Measurements from ENCODE around the gene ZRANB1.

The ZRANB1 gene

DNA sequence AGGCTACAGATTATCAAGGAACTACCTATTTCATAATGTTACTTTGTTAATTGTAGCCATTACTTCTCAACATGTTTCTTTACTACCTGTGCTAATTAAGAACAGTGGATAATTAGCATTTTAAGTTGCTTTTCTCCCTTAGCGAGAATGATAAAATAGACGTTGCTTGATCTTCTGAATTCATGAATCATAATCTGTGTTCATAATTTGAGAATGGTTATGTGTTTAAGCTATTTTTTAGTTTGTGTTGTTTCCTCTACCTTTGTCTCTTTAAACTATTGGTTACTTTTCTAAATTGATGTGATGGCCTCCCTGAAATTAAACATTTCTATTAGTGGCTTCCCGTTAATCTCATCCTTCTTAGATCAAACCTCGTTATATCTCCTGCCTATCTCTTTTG is at the start of gene ZRANB1:
ZRANB1 (plus strand) TSS at position 301 of the 400 bp plus-strand sequence. CDS start 371 bp downstream, outside the sequence.
- H3K27ac Mint-ChIP-seq, result peak within 1 kb of the TSS; percentile 62
- no peaks in the 10 kb centered on the region for H3K27me3 Mint-ChIP-seq (ENCODE audit: low read depth, poor library complexity)
- no peaks in the 10 kb centered on the region for H3K9me3 Mint-ChIP-seq
- no peak within 1 kb of the TSS for H3K4me3 Mint-ChIP-seq
- H3K4me1 Mint-ChIP-seq, result peaks cover 18% of the 10 kb centered on the region
- peaks cover 23% of the 10 kb centered on the region for H3K36me3 Mint-ChIP-seq (ENCODE audit: low read depth)
- no peak for DNase-seq
- TF ChIP-seq, protein P1, sequence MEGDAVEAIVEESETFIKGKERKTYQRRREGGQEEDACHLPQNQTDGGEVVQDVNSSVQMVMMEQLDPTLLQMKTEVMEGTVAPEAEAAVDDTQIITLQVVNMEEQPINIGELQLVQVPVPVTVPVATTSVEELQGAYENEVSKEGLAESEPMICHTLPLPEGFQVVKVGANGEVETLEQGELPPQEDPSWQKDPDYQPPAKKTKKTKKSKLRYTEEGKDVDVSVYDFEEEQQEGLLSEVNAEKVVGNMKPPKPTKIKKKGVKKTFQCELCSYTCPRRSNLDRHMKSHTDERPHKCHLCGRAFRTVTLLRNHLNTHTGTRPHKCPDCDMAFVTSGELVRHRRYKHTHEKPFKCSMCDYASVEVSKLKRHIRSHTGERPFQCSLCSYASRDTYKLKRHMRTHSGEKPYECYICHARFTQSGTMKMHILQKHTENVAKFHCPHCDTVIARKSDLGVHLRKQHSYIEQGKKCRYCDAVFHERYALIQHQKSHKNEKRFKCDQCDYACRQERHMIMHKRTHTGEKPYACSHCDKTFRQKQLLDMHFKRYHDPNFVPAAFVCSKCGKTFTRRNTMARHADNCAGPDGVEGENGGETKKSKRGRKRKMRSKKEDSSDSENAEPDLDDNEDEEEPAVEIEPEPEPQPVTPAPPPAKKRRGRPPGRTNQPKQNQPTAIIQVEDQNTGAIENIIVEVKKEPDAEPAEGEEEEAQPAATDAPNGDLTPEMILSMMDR (IDR thresholded peaks at IDR 0.05), result no peak

DNA sequence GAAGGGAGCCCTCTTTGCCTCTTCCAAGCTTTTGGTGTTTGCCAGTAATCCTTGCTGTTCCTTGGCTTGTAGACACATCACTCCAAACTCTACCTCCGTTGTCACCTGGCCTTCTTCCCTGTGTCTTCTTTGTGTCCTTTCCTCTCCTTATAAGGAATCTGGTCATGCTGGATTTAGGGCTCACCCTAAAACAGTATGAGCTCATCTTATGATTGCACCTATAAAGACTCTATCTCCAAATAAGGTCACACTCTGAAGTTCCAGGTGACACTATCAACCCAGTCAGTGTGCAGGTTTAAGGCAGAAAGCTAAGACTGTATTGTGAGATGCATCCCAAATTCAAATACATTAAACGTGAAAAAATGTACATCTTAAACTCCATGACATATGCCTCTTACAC is 49.0 kb upstream of the ZRANB1 start:
- no peak for DNase-seq
- Mint-ChIP-seq H3K9me3 (no peaks in the 10 kb centered on the region), H3K4me1 (peaks cover 15% of the 10 kb centered on the region), H3K4me3 (no peak overlapping the region), H3K27me3 (ENCODE audit: low read depth, poor library complexity) (peaks cover 3% of the 10 kb centered on the region), H3K27ac (no peak overlapping the region), H3K36me3 (ENCODE audit: low read depth) (no peaks in the 10 kb centered on the region)
- TF ChIP-seq, protein P1 (IDR thresholded peaks at IDR 0.05), result no peak

DNA sequence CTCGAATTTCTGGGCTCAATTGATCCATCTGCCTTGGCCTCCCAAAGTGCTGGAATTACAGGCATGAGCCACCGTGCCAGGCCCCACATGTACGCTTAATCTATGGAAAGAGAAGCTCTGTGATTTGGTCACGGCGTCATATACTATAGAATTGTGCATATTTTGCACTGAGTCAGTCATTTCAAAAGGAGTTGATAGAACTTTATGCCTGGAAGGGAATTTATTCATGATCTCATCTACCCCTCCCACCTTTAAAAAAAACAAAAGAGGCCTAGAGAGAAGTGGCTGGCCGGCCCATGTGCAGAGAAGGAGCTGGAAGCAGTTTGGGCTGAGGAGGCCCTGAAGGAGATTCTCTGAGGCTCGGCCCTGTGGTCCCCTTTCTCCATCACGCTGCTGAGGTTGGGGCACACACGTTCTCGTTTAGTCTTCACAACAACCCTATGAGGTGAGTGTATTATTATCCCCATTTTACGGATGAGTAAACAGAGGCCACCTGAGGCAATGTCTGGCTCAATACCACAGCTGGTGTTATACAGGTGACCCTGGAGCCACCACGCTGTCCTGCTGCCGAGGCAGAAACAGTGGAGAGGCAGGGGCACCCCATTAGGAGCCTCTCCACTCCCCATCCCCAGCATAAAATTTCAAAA is 47.2 kb upstream of the ZRANB1 start:
- DNase-seq, result no peak
- H3K27ac Mint-ChIP-seq, result no peak overlapping the region
- peaks cover 3% of the 10 kb centered on the region for H3K27me3 Mint-ChIP-seq (ENCODE audit: low read depth, poor library complexity)
- no peaks in the 10 kb centered on the region for H3K36me3 Mint-ChIP-seq (ENCODE audit: low read depth)
- TF ChIP-seq, protein P1 (IDR thresholded peaks at IDR 0.05), result no peak
- peaks cover 21% of the 10 kb centered on the region for H3K4me1 Mint-ChIP-seq
- no peaks in the 10 kb centered on the region for H3K9me3 Mint-ChIP-seq
- no peak overlapping the region for H3K4me3 Mint-ChIP-seq

DNA sequence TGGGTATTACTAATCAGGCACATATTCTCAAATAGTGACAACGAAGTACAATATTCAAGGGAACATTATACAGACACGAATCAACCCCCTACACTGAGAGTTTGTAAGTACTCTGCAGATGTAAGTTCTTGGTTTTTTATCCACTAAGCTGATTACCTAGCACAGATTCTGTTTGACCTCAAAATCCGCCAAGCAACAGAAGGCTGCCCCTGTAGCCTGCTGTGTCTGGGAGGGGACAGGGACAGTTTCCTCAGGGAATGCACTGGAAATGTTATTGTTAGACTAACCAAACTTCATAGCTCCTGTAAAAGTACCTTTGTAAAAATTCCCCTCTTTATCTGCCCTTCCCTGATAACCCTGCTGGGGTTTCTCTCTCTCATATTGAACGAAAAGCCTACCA is 45.2 kb upstream of the ZRANB1 start:
- Mint-ChIP-seq H3K27me3 (ENCODE audit: low read depth, poor library complexity) (peaks cover 3% of the 10 kb centered on the region), H3K4me3 (no peak overlapping the region), H3K36me3 (ENCODE audit: low read depth) (no peaks in the 10 kb centered on the region), H3K27ac (no peak overlapping the region), H3K4me1 (peaks cover 15% of the 10 kb centered on the region), H3K9me3 (no peaks in the 10 kb centered on the region)
- DNase-seq, result no peak
- TF ChIP-seq, protein P1 (IDR thresholded peaks at IDR 0.05), result no peak

DNA sequence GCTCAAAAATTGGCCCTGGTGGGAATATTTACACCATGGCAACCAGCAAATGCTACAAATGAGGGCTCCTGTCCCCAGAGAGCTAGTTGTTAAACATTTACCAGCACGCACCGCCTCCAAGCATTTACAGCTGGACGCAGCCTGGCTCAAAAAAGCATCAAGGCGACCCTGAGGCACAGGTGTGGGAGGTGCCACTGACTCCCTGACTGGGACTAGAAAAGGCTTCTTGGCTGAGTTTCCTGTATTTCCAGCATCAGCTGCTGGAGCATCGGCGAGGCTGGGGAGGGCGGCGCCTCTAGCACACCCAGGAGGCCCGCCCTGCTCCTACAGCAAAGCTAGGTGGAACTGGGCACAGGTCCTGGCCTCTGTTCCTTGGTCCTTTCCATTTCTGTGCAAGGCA is 43.5 kb upstream of the ZRANB1 start:
- H3K27me3 Mint-ChIP-seq (ENCODE audit: low read depth, poor library complexity), result no peaks in the 10 kb centered on the region
- TF ChIP-seq, protein P1 (IDR thresholded peaks at IDR 0.05), result no peak
- H3K36me3 Mint-ChIP-seq (ENCODE audit: low read depth), result no peaks in the 10 kb centered on the region
- peaks cover 23% of the 10 kb centered on the region for H3K4me1 Mint-ChIP-seq
- DNase-seq, result no peak
- H3K9me3 Mint-ChIP-seq, result no peaks in the 10 kb centered on the region
- no peak overlapping the region for H3K27ac Mint-ChIP-seq
- H3K4me3 Mint-ChIP-seq, result no peak overlapping the region

DNA sequence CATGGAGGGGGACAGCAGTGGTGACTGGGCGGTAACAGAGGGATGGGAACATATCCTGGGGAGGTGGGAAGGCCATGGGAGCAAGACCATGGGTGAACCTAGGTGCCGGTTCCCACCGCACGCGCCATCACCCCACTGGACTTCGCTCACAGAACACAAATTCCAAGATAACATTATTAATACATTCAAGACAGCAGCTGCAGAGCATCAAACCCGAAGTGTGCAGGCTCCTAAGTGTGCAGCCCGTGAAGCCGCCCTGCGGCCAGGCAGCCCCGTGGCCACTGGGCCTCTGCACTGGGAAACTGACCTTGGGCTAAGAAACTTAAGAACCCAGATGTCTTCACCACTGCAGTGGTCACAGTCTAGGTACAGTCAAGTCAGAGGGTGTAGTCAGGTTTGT is 42.8 kb upstream of the ZRANB1 start:
- no peak for DNase-seq
- no peaks in the 10 kb centered on the region for H3K27me3 Mint-ChIP-seq (ENCODE audit: low read depth, poor library complexity)
- H3K4me1 Mint-ChIP-seq, result peaks cover 25% of the 10 kb centered on the region
- TF ChIP-seq, protein P1 (IDR thresholded peaks at IDR 0.05), result no peak
- no peak overlapping the region for H3K4me3 Mint-ChIP-seq
- no peaks in the 10 kb centered on the region for H3K9me3 Mint-ChIP-seq
- H3K27ac Mint-ChIP-seq, result no peak overlapping the region
- H3K36me3 Mint-ChIP-seq (ENCODE audit: low read depth), result no peaks in the 10 kb centered on the region

Measured in nephron progenitor cell (in vitro differentiated cells).